ENCODE measurements around the gene PDPK1. TPM values are rescaled to one million over a fixed set of nuclear protein-coding genes. Genes with fewer than 3 reads are reported as not detected.
"Not testable (repeated sequence)": the region's sequence is repeated elsewhere in the genome, so short reads cannot be mapped to it uniquely, and the experiment has no call there.

The PDPK1 gene
- total and polyA plus RNA-seq, 2 donors from 2014 or later: 14.3 to 52.3 TPM

- no peak for FAIRE-seq
- Histone ChIP-seq H3K27ac (ENCODE audit: low read depth in 2 of 2, low read length in 2 of 2) (no peak overlapping the region), H3K4me3 (ENCODE audit: low read length in 3 of 3) (no peak overlapping the region), H3K4me1 (ENCODE audit: control insufficient read depth in 2 of 3, insufficient read depth in 2 of 3, low read depth in 1 of 3, low read length in 3 of 3) (peaks cover 0 to under 1% (median 0%) of the 10 kb centered on the region in 3 donors), H3K36me3 (ENCODE audit: control insufficient read depth in 2 of 3, insufficient read depth in 3 of 3, low read length in 3 of 3) (peaks cover 0 to 17% (median 9%) of the 10 kb centered on the region in 3 donors), H3K27me3 (ENCODE audit: control insufficient read depth, insufficient read depth, low read length) (no peaks in the 10 kb centered on the region), H3K9ac (ENCODE audit: low read length in 3 of 3) (no peak overlapping the region), H3K9me3 (ENCODE audit: control insufficient read depth in 2 of 3, insufficient read depth in 1 of 3, low read length in 3 of 3) (no peaks in the 10 kb centered on the region)
- intact Hi-C loops (cut with DNase I): no loop called here
- TF ChIP-seq CTCF (IDR thresholded peaks at IDR 0.05; ENCODE audit: borderline replicate concordance, extremely low read depth, insufficient read depth): no peak
- DNase-seq: peak in 1 of 5 donors; percentile 44
These were observed 60.9 kb downstream of the PDPK1 start for GRCh38 chr16:2598723-2599122.

GRCh38 chr16:2599165-2599564 is 61.3 kb downstream of the PDPK1 start:
- H3K4me3 ChIP-seq (ENCODE audit: low read length in 3 of 3); H3K9me3 ChIP-seq (ENCODE audit: control insufficient read depth in 2 of 3, insufficient read depth in 1 of 3, low read length in 3 of 3); FAIRE-seq; DNase-seq; intact Hi-C loops (cut with DNase I); H3K4me1 ChIP-seq (ENCODE audit: control insufficient read depth in 2 of 3, insufficient read depth in 2 of 3, low read depth in 1 of 3, low read length in 3 of 3); H3K9ac ChIP-seq (ENCODE audit: low read length in 3 of 3); H3K27ac ChIP-seq (ENCODE audit: low read depth in 2 of 2, low read length in 2 of 2); H3K27me3 ChIP-seq (ENCODE audit: control insufficient read depth, insufficient read depth, low read length): not testable (repeated sequence)
- H3K36me3 ChIP-seq (ENCODE audit: control insufficient read depth in 2 of 3, insufficient read depth in 3 of 3, low read length in 3 of 3): peaks cover 0 to 17% (median 9%) of the 10 kb centered on the region in 3 donors

- H3K27me3 ChIP-seq (ENCODE audit: control insufficient read depth, insufficient read depth, low read length); H3K4me1 ChIP-seq (ENCODE audit: control insufficient read depth in 2 of 3, insufficient read depth in 2 of 3, low read depth in 1 of 3, low read length in 3 of 3); H3K9ac ChIP-seq (ENCODE audit: low read length in 3 of 3); H3K27ac ChIP-seq (ENCODE audit: low read depth in 2 of 2, low read length in 2 of 2); H3K4me3 ChIP-seq (ENCODE audit: low read length in 3 of 3); FAIRE-seq; intact Hi-C loops (cut with DNase I); H3K9me3 ChIP-seq (ENCODE audit: control insufficient read depth in 2 of 3, insufficient read depth in 1 of 3, low read length in 3 of 3): not testable (repeated sequence)
- peak in 1 of 5 donors; percentile 29 for DNase-seq
- peaks cover 0 to 17% (median 9%) of the 10 kb centered on the region in 3 donors for H3K36me3 ChIP-seq (ENCODE audit: control insufficient read depth in 2 of 3, insufficient read depth in 3 of 3, low read length in 3 of 3)
These were observed 62.0 kb downstream of the PDPK1 start for GRCh38 chr16:2599785-2600184.

GRCh38 chr16:2601301-2602025 is 63.6 kb downstream of the PDPK1 start:
- peaks cover 0 to 16% (median 7%) of the 10 kb centered on the region in 3 donors for H3K36me3 ChIP-seq (ENCODE audit: control insufficient read depth in 2 of 3, insufficient read depth in 3 of 3, low read length in 3 of 3)
- DNase-seq: peak in 1 of 5 donors; percentile 10
- H3K4me3 ChIP-seq (ENCODE audit: low read length in 3 of 3); H3K9ac ChIP-seq (ENCODE audit: low read length in 3 of 3); FAIRE-seq; H3K27ac ChIP-seq (ENCODE audit: low read depth in 2 of 2, low read length in 2 of 2); H3K9me3 ChIP-seq (ENCODE audit: control insufficient read depth in 2 of 3, insufficient read depth in 1 of 3, low read length in 3 of 3); H3K27me3 ChIP-seq (ENCODE audit: control insufficient read depth, insufficient read depth, low read length); H3K4me1 ChIP-seq (ENCODE audit: control insufficient read depth in 2 of 3, insufficient read depth in 2 of 3, low read depth in 1 of 3, low read length in 3 of 3); intact Hi-C loops (cut with DNase I): not testable (repeated sequence)

- H3K9me3 ChIP-seq (ENCODE audit: control insufficient read depth in 2 of 3, insufficient read depth in 1 of 3, low read length in 3 of 3); H3K4me3 ChIP-seq (ENCODE audit: low read length in 3 of 3); H3K4me1 ChIP-seq (ENCODE audit: control insufficient read depth in 2 of 3, insufficient read depth in 2 of 3, low read depth in 1 of 3, low read length in 3 of 3); FAIRE-seq; H3K27me3 ChIP-seq (ENCODE audit: control insufficient read depth, insufficient read depth, low read length); H3K9ac ChIP-seq (ENCODE audit: low read length in 3 of 3); DNase-seq; H3K27ac ChIP-seq (ENCODE audit: low read depth in 2 of 2, low read length in 2 of 2); intact Hi-C loops (cut with DNase I): not testable (repeated sequence)
- H3K36me3 ChIP-seq (ENCODE audit: control insufficient read depth in 2 of 3, insufficient read depth in 3 of 3, low read length in 3 of 3): peaks cover 0 to 12% (median 7%) of the 10 kb centered on the region in 3 donors
These were observed 64.4 kb downstream of the PDPK1 start for GRCh38 chr16:2602175-2602574.
